Measurements from ENCODE around the gene SCAF8. TPM values are rescaled to one million over a fixed set of nuclear protein-coding genes. Genes with fewer than 3 reads are reported as not detected.
A peak's percentile ranks its signal among the peaks of the same experiment; 100 is the strongest.

SCAF8 gene
- total and polyA plus RNA-seq, 10 donors = 10.5 to 60.7 (median 52.2) TPM

DNA sequence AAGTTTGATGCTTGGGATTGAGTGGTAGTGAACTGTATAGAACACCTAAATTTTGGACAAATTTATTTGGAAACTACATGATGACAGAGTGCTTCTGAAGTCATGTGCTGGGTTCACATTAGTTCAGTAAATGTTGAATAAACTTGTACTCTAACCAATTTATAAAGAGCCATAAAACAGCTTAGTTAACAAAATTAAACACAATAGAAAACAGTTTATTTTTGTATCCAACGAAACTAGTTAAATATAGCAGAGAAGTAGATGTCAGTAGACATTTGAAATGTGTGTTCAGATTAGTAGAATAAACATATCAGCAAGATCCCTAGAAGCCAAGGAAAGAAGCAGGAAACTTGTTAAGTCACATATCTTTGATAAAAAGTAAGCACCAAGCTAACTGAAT lies 32.1 kb downstream of the SCAF8 start:
- DNase-seq = no peak
- Histone ChIP-seq H3K4me1 (peaks cover 22 to 96% (median 49%) of the 10 kb centered on the region in 6 donors), H3K4me3 (no peak overlapping the region), H3K36me3 (peaks cover 0 to 7% (median 0%) of the 10 kb centered on the region in 6 donors), H3K9me3 (no peaks in the 10 kb centered on the region), H3K27me3 (replicated peaks in 1 of 7) (no peaks in the 10 kb centered on the region), H3K27ac (no peak overlapping the region)
- intact Hi-C loops (cut with DNase I; ENCODE audit: low total_unique reads) = no loop called here
- 58 to 86% (median 79%) methylated on average over 1 of the region's 1 CpG for WGBS, 5 donors
- TF ChIP-seq POLR2AphosphoS5 (IDR thresholded peaks at IDR 0.05) = no peak
- TF ChIP-seq, protein P1, sequence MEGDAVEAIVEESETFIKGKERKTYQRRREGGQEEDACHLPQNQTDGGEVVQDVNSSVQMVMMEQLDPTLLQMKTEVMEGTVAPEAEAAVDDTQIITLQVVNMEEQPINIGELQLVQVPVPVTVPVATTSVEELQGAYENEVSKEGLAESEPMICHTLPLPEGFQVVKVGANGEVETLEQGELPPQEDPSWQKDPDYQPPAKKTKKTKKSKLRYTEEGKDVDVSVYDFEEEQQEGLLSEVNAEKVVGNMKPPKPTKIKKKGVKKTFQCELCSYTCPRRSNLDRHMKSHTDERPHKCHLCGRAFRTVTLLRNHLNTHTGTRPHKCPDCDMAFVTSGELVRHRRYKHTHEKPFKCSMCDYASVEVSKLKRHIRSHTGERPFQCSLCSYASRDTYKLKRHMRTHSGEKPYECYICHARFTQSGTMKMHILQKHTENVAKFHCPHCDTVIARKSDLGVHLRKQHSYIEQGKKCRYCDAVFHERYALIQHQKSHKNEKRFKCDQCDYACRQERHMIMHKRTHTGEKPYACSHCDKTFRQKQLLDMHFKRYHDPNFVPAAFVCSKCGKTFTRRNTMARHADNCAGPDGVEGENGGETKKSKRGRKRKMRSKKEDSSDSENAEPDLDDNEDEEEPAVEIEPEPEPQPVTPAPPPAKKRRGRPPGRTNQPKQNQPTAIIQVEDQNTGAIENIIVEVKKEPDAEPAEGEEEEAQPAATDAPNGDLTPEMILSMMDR (IDR thresholded peaks at IDR 0.05 in 8 of 11, conservative IDR thresholded peaks at IDR 0.05 in 3 of 11) = no peak
- no peak for TF ChIP-seq POLR2A (IDR thresholded peaks at IDR 0.05)

DNA sequence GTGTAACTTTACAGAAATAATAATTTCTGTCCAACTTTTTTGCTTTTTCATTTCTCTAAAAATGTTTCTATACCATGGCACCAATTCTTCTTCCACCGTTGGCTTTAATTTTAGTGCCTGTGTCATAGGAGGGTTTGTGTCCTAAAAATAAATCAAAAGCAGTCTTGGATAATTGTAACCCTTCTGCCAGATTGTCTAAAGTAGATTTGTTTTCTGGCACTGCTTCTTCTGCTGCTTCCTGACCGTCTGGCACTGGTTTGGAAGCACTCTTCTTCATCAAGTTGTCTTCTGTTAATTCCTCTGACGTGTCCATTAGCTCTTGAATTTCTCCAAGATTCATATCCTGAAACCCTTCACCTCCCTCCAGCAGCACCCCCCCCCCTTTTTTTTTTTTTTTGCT lies 33.1 kb downstream of the SCAF8 start:
- peaks cover 22 to 98% (median 48%) of the 10 kb centered on the region in 6 donors for H3K4me1 ChIP-seq
- H3K9me3 ChIP-seq = no peaks in the 10 kb centered on the region
- no peak for DNase-seq
- 40 to 67% (median 59%) methylated on average over 3 of the region's 3 CpGs for WGBS, 5 donors
- H3K4me3 ChIP-seq = no peak overlapping the region
- intact Hi-C loops (cut with DNase I; ENCODE audit: low total_unique reads) = no loop called here
- peaks cover 0 to under 1% (median 0%) of the 10 kb centered on the region in 6 donors for H3K36me3 ChIP-seq
- no peak overlapping the region for H3K27ac ChIP-seq
- TF ChIP-seq, protein P1 (IDR thresholded peaks at IDR 0.05 in 8 of 11, conservative IDR thresholded peaks at IDR 0.05 in 3 of 11) = no peak
- TF ChIP-seq POLR2AphosphoS5 (IDR thresholded peaks at IDR 0.05) = no peak
- H3K27me3 ChIP-seq (replicated peaks in 1 of 7) = no peaks in the 10 kb centered on the region

DNA sequence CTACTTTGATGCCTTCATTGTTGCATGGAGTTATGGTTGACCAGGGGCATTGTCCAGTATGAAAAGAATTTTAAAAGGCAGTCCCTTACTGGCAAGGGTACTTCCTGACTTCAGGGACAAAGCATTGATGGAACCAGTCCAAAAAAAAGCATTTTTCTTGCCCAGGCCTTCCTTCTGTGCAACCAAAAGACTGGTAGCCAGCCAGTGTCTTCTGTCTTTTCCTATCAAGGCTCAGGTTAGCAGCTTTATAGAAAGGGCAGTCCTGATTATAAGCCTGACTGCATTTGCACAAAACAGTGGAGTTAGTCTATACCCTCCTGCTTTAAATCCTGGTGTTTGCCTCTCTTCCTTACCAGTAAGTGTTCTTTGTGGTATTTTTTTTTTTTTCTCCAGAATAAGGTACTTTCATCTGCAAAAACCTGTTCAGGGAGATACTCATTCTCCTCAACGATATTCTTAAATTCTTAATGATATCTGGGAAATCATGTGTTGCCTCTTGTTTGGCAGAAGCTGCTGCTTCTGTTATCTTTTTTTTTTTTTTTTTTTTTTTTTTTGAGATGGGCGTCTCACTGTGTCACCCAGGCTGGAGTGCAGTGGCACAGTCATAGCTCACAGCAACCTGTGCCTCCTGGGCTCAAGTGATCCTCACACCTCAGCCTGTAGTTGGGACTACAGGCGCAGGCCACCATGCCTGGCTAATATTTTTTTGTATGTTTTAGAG lies 33.9 kb downstream of the SCAF8 start:
- Histone ChIP-seq H3K27ac (peak overlapping the region in 2 of 8 donors; percentile 9 to 18), H3K27me3 (replicated peaks in 1 of 7) (no peaks in the 10 kb centered on the region), H3K36me3 (no peaks in the 10 kb centered on the region), H3K4me1 (peaks cover 22 to 90% (median 47%) of the 10 kb centered on the region in 6 donors), H3K4me3 (no peak overlapping the region), H3K9me3 (no peaks in the 10 kb centered on the region)
- intact Hi-C loops (cut with DNase I; ENCODE audit: low total_unique reads) = no loop called here
- 75 to 86% (median 81%) methylated on average over 3 of the region's 3 CpGs for WGBS, 5 donors
- no peak for DNase-seq
- TF ChIP-seq, protein P1 (IDR thresholded peaks at IDR 0.05 in 8 of 11, conservative IDR thresholded peaks at IDR 0.05 in 3 of 11) = no peak
- no peak for TF ChIP-seq POLR2AphosphoS5 (IDR thresholded peaks at IDR 0.05)
- TF ChIP-seq POLR2A (IDR thresholded peaks at IDR 0.05) = no peak

DNA sequence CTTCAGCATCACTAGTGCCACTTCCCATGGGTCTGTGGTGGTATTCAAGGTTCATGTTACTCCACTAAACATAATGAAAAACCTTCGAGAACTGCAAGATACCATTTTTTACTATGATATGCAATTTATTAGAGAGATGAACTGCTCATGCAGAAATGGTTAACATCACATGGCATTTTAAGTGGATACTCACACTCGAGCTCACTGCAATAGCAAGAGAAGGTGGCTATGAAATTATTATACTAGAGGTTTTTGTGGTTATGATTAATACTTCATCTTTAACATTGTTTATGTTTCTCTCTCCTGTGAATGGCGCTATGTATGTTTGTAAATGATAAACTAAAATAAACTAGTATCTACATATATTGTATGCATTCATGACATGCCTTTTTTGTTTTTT lies 35.1 kb downstream of the SCAF8 start:
- peaks cover 21 to 88% (median 52%) of the 10 kb centered on the region in 6 donors for H3K4me1 ChIP-seq
- WGBS, 5 donors = 73 to 83% (median 81%) methylated on average over 3 of the region's 3 CpGs
- H3K27ac ChIP-seq = no peak overlapping the region
- H3K27me3 ChIP-seq (replicated peaks in 1 of 7) = no peaks in the 10 kb centered on the region
- no peaks in the 10 kb centered on the region for H3K9me3 ChIP-seq
- DNase-seq = no peak
- TF ChIP-seq, protein P1 (IDR thresholded peaks at IDR 0.05 in 8 of 11, conservative IDR thresholded peaks at IDR 0.05 in 3 of 11) = no peak
- no peak for TF ChIP-seq POLR2A (IDR thresholded peaks at IDR 0.05)
- no peak for TF ChIP-seq POLR2AphosphoS5 (IDR thresholded peaks at IDR 0.05)
- H3K4me3 ChIP-seq = no peak overlapping the region
- no peaks in the 10 kb centered on the region for H3K36me3 ChIP-seq
- intact Hi-C loops (cut with DNase I; ENCODE audit: low total_unique reads) = no loop called here

Measured in spleen (tissue), 11 donors.